Measurements from ENCODE around the gene GUSB. TPM values are rescaled to one million over a fixed set of nuclear protein-coding genes. Genes with fewer than 3 reads are reported as not detected.
A peak's percentile ranks its signal among the peaks of the same experiment; 100 is the strongest.

The GUSB gene
- total and polyA plus RNA-seq, 2 experiments from 2014 or later = 33.6 to 47.0 TPM

DNA sequence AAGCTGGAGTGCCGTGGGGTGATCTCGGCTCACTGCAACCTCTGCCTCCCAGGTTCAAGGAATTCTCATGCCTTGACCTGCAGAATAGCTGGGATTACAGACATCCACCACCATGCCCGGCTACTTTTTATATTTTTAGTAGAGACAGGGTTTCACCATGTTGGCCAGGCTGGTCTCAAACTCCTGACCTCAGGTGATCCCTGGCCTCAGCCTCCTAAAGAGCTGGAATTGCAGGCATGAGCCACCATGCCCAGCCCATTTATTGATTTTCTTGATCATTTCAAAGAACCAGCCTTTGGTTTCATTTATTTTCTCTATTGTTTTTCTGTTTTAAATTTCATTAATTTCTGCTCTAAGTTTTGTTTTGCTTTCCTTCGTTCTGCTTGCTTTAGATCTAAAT lies 50.3 kb downstream of the GUSB start:
- H3K27ac Mint-ChIP-seq = no peak overlapping the region
- Histone ChIP-seq H3K4me2 (no peak overlapping the region), H4K20me1 (replicated peaks; ENCODE audit: insufficient read depth) (peaks cover 24% of the 10 kb centered on the region), H3K4me3 (no peak overlapping the region), H3F3A (replicated peaks; ENCODE audit: low read depth) (no peaks in the 10 kb centered on the region), H3K79me2 (replicated peaks; ENCODE audit: insufficient read depth) (peaks cover 85% of the 10 kb centered on the region), H3K9me2 (ENCODE audit: insufficient read depth) (no peaks in the 10 kb centered on the region), H2AFZ (no peak overlapping the region), H3K27me3 (ENCODE audit: insufficient read depth) (no peaks in the 10 kb centered on the region), H3K4me1 (ENCODE audit: insufficient read depth) (0 out of 2 replicates have a peak, but pooled peaks cover 10% of the 10 kb centered on the region), H3K36me3 (ENCODE audit: insufficient read depth) (no peaks in the 10 kb centered on the region), H3K27ac (ENCODE audit: low read depth) (no peak overlapping the region)
- DNase-seq (ENCODE audit: low spot score) (no peak), ATAC-seq (no peak)
- no peak for TF ChIP-seq EZH2phosphoT487 (IDR thresholded peaks at IDR 0.05; ENCODE audit: unreplicated experiment)
- no peak overlapping the region for H3K4me3 Mint-ChIP-seq
- no peaks in the 10 kb centered on the region for H3K36me3 Mint-ChIP-seq (ENCODE audit: low read depth)
- peaks cover 7% of the 10 kb centered on the region; the same call in 2 of the 3 replicates for H3K4me1 Mint-ChIP-seq
- no peaks in the 10 kb centered on the region for H3K27me3 Mint-ChIP-seq (ENCODE audit: insufficient read depth, low read depth, poor library complexity)
- H3K9me3 Mint-ChIP-seq = no peaks in the 10 kb centered on the region

GRCh38 chr7:65927489-65928448 lies 54.2 kb downstream of the GUSB start:
- Histone ChIP-seq H3K36me3 (ENCODE audit: insufficient read depth) (no peaks in the 10 kb centered on the region), H3K27me3 (ENCODE audit: insufficient read depth) (no peaks in the 10 kb centered on the region), H3F3A (replicated peaks; ENCODE audit: low read depth) (no peaks in the 10 kb centered on the region), H3K4me2 (no peak overlapping the region), H3K4me3 (no peak overlapping the region), H3K79me2 (replicated peaks; ENCODE audit: insufficient read depth) (peaks cover 85% of the 10 kb centered on the region), H3K4me1 (ENCODE audit: insufficient read depth) (0 out of 2 replicates have a peak, but pooled peaks cover 10% of the 10 kb centered on the region), H3K9me2 (ENCODE audit: insufficient read depth) (no peaks in the 10 kb centered on the region), H3K27ac (ENCODE audit: low read depth) (0 out of 2 replicates have a peak overlapping the region, but pooled peaks have one; percentile 42), H4K20me1 (replicated peaks; ENCODE audit: insufficient read depth) (peaks cover 40% of the 10 kb centered on the region), H2AFZ (no peak overlapping the region)
- Mint-ChIP-seq H3K36me3 (ENCODE audit: low read depth) (no peaks in the 10 kb centered on the region), H3K27me3 (ENCODE audit: insufficient read depth, low read depth, poor library complexity) (no peaks in the 10 kb centered on the region), H3K4me3 (no peak overlapping the region), H3K9me3 (no peaks in the 10 kb centered on the region), H3K4me1 (peaks cover 7% of the 10 kb centered on the region; the same call in 2 of the 3 replicates), H3K27ac (peak overlapping the region; percentile 26)
- ATAC-seq (peak; percentile 58), DNase-seq (ENCODE audit: low spot score) (peak; percentile 33)
- TF ChIP-seq, protein P1, sequence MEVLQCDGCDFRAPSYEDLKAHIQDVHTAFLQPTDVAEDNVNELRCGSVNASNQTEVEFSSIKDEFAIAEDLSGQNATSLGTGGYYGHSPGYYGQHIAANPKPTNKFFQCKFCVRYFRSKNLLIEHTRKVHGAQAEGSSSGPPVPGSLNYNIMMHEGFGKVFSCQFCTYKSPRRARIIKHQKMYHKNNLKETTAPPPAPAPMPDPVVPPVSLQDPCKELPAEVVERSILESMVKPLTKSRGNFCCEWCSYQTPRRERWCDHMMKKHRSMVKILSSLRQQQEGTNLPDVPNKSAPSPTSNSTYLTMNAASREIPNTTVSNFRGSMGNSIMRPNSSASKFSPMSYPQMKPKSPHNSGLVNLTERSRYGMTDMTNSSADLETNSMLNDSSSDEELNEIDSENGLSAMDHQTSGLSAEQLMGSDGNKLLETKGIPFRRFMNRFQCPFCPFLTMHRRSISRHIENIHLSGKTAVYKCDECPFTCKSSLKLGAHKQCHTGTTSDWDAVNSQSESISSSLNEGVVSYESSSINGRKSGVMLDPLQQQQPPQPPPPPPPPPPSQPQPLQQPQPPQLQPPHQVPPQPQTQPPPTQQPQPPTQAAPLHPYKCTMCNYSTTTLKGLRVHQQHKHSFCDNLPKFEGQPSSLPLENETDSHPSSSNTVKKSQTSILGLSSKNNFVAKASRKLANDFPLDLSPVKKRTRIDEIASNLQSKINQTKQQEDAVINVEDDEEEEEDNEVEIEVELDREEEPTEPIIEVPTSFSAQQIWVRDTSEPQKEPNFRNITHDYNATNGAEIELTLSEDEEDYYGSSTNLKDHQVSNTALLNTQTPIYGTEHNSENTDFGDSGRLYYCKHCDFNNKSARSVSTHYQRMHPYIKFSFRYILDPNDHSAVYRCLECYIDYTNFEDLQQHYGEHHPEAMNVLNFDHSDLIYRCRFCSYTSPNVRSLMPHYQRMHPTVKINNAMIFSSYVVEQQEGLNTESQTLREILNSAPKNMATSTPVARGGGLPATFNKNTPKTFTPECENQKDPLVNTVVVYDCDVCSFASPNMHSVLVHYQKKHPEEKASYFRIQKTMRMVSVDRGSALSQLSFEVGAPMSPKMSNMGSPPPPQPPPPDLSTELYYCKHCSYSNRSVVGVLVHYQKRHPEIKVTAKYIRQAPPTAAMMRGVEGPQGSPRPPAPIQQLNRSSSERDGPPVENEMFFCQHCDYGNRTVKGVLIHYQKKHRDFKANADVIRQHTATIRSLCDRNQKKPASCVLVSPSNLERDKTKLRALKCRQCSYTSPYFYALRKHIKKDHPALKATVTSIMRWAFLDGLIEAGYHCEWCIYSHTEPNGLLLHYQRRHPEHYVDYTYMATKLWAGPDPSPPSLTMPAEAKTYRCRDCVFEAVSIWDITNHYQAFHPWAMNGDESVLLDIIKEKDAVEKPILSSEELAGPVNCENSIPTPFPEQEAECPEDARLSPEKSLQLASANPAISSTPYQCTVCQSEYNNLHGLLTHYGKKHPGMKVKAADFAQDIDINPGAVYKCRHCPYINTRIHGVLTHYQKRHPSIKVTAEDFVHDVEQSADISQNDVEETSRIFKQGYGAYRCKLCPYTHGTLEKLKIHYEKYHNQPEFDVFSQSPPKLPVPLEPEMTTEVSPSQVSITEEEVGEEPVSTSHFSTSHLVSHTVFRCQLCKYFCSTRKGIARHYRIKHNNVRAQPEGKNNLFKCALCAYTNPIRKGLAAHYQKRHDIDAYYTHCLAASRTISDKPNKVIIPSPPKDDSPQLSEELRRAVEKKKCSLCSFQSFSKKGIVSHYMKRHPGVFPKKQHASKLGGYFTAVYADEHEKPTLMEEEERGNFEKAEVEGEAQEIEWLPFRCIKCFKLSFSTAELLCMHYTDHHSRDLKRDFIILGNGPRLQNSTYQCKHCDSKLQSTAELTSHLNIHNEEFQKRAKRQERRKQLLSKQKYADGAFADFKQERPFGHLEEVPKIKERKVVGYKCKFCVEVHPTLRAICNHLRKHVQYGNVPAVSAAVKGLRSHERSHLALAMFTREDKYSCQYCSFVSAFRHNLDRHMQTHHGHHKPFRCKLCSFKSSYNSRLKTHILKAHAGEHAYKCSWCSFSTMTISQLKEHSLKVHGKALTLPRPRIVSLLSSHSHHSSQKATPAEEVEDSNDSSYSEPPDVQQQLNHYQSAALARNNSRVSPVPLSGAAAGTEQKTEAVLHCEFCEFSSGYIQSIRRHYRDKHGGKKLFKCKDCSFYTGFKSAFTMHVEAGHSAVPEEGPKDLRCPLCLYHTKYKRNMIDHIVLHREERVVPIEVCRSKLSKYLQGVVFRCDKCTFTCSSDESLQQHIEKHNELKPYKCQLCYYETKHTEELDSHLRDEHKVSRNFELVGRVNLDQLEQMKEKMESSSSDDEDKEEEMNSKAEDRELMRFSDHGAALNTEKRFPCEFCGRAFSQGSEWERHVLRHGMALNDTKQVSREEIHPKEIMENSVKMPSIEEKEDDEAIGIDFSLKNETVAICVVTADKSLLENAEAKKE (CRISPR knock-in tag; IDR thresholded peaks at IDR 0.05) = no peak
- no peak for TF ChIP-seq EZH2phosphoT487 (IDR thresholded peaks at IDR 0.05; ENCODE audit: unreplicated experiment)
- no peak for TF ChIP-seq ZNF331 (CRISPR knock-in tag; IDR thresholded peaks at IDR 0.05; ENCODE audit: low read depth)
- no peak for TF ChIP-seq ZNF114 (CRISPR knock-in tag; IDR thresholded peaks at IDR 0.05)
- no peak for TF ChIP-seq POLR2AphosphoS5 (IDR thresholded peaks at IDR 0.05; ENCODE audit: low read depth)
- no peak for TF ChIP-seq JUNB (IDR thresholded peaks at IDR 0.05; ENCODE audit: unreplicated experiment)
- no peak for TF ChIP-seq REST (IDR thresholded peaks at IDR 0.05; ENCODE audit: unreplicated experiment)
- TF ChIP-seq CREB1 (CRISPR knock-in tag; IDR thresholded peaks at IDR 0.05; ENCODE audit: low read depth) = no peak
- TF ChIP-seq, protein P2, sequence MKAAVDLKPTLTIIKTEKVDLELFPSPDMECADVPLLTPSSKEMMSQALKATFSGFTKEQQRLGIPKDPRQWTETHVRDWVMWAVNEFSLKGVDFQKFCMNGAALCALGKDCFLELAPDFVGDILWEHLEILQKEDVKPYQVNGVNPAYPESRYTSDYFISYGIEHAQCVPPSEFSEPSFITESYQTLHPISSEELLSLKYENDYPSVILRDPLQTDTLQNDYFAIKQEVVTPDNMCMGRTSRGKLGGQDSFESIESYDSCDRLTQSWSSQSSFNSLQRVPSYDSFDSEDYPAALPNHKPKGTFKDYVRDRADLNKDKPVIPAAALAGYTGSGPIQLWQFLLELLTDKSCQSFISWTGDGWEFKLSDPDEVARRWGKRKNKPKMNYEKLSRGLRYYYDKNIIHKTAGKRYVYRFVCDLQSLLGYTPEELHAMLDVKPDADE (IDR thresholded peaks at IDR 0.05) = no peak

All from GM23338 (cell line).